Glutamatergic neuron (in vitro differentiated cells): ENCODE results near the gene OBP2B. TPM values are rescaled to one million over a fixed set of nuclear protein-coding genes. Genes with fewer than 3 reads are reported as not detected.
"Not testable (repeated sequence)": the region's sequence is repeated elsewhere in the genome, so short reads cannot be mapped to it uniquely, and the experiment has no call there.

Experiments
- DNase-seq: peaks from one replicate; pipeline ENCODE4 v3.0.0; 2022
- H3K27ac Mint-ChIP-seq: one replicate; pipeline ENCODE4 v1.8.0; 2020; ENCODE audit warnings: mild to moderate bottlenecking, mixed read lengths, inconsistent platforms; ENCODE audit not compliant: unreplicated experiment
- H3K27me3 Mint-ChIP-seq: one replicate; pipeline ENCODE4 v1.8.0; 2020; ENCODE audit warnings: mild to moderate bottlenecking, moderate library complexity, mixed read lengths, inconsistent platforms; ENCODE audit not compliant: unreplicated experiment
- H3K36me3 Mint-ChIP-seq: one replicate; pipeline ENCODE4 v1.8.0; 2020; ENCODE audit warnings: mild to moderate bottlenecking, mixed read lengths, inconsistent platforms; ENCODE audit not compliant: unreplicated experiment
- H3K4me1 Mint-ChIP-seq: one replicate; pipeline ENCODE4 v1.8.0; 2020; ENCODE audit warnings: mild to moderate bottlenecking, low read depth, mixed read lengths, inconsistent platforms; ENCODE audit not compliant: unreplicated experiment
- H3K4me3 Mint-ChIP-seq: one replicate; pipeline ENCODE4 v1.8.0; 2020; ENCODE audit warnings: mild to moderate bottlenecking, mixed read lengths, inconsistent platforms; ENCODE audit not compliant: unreplicated experiment
- H3K9me3 Mint-ChIP-seq: one replicate; pipeline ENCODE4 v1.8.0; 2020; ENCODE audit warnings: mild to moderate bottlenecking, moderate library complexity, mixed read lengths, inconsistent platforms; ENCODE audit not compliant: unreplicated experiment
- CTCF ChIP-seq: fragments of 200-600 bp; sonication (generic); IDR thresholded peaks from one replicate; pipeline ENCODE4 v1.5.0; 2021; ENCODE audit not compliant: partially characterized antibody, unreplicated experiment
- total RNA-seq: library from RNA; stranded (reverse); fragmentation: NEBNext Ultra II Directional; extraction: Animal tissue kit (Norgen Biotek cat#: 25700); gene quantifications from one replicate; pipeline ENCODE4 v1.2.1, GENCODE V29; 2021; ENCODE audit not compliant: unreplicated experiment

OBP2B gene
- total RNA-seq, 1 donor from 2014 or later = not detected

DNA sequence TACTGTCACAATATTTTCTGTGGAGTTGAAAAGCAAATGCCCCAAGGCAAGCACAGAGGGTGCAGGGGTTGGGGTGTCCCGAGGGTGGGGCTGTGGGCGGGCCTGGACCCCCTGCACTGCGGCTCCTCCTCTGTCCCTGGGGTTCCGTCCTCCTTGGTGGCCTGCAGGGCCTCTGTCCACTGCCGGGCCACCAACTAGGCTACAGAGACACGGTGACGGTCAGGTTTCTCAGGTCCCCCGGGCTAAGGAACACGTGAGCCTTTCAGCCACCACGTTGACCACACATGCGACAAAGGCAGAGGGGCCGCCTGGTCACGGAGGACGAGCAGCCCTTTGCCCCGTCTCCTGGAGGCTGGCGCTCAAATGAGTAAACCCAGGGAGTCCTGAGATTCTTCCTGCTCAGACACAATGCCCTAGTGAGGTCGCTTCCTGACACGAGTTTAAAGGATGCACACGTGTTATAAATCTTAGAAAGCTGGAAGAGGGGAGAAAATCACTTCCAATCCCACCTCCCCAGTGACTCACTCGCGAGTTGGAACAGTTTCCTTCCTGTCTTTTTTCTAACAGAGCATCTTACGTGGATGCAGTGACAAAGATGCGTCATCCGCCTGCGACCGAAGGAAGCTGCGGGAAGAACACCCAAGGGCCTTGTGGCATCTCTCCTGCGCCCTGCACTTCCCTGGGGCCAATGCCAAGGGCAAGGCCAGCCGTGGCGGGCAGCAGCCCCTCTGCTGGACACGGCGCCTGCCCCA is 24.8 kb upstream of the OBP2B start:
- no peak overlapping the region for H3K27ac Mint-ChIP-seq

GRCh38 chr9:133231934-133232568 is 23.0 kb upstream of the OBP2B start:
- H3K9me3 Mint-ChIP-seq = peaks cover 15% of the 10 kb centered on the region
- DNase-seq, H3K27ac Mint-ChIP-seq: not testable (repeated sequence)

More for the DNA sequence above, 24.8 kb upstream of the OBP2B start:
- no peak for DNase-seq
- no peaks in the 10 kb centered on the region for H3K36me3 Mint-ChIP-seq
- H3K4me1 Mint-ChIP-seq = peaks cover 7% of the 10 kb centered on the region
- H3K27me3 Mint-ChIP-seq = peaks cover 4% of the 10 kb centered on the region
- TF ChIP-seq CTCF = no peak
- peaks cover 16% of the 10 kb centered on the region for H3K9me3 Mint-ChIP-seq
- H3K4me3 Mint-ChIP-seq = no peak overlapping the region

GRCh38 chr9:133230514-133230913 is 21.5 kb upstream of the OBP2B start:
- H3K9me3 Mint-ChIP-seq = peaks cover 14% of the 10 kb centered on the region
- not testable (repeated sequence) for H3K27me3 Mint-ChIP-seq, DNase-seq, H3K27ac Mint-ChIP-seq, H3K4me1 Mint-ChIP-seq, H3K4me3 Mint-ChIP-seq, H3K36me3 Mint-ChIP-seq

More at GRCh38 chr9:133231934-133232568, 23.0 kb upstream of the OBP2B start:
- H3K4me1 Mint-ChIP-seq, H3K27me3 Mint-ChIP-seq, H3K36me3 Mint-ChIP-seq, H3K4me3 Mint-ChIP-seq: not testable (repeated sequence)

- Mint-ChIP-seq H3K27me3 (no peaks in the 10 kb centered on the region), H3K36me3 (no peaks in the 10 kb centered on the region), H3K4me1 (peaks cover 1% of the 10 kb centered on the region), H3K9me3 (peaks cover 14% of the 10 kb centered on the region), H3K27ac (no peak overlapping the region), H3K4me3 (no peak overlapping the region)
- no peak for DNase-seq
- no peak for TF ChIP-seq CTCF
These were observed 21.0 kb upstream of the OBP2B start for GRCh38 chr9:133230093-133230492.

DNA sequence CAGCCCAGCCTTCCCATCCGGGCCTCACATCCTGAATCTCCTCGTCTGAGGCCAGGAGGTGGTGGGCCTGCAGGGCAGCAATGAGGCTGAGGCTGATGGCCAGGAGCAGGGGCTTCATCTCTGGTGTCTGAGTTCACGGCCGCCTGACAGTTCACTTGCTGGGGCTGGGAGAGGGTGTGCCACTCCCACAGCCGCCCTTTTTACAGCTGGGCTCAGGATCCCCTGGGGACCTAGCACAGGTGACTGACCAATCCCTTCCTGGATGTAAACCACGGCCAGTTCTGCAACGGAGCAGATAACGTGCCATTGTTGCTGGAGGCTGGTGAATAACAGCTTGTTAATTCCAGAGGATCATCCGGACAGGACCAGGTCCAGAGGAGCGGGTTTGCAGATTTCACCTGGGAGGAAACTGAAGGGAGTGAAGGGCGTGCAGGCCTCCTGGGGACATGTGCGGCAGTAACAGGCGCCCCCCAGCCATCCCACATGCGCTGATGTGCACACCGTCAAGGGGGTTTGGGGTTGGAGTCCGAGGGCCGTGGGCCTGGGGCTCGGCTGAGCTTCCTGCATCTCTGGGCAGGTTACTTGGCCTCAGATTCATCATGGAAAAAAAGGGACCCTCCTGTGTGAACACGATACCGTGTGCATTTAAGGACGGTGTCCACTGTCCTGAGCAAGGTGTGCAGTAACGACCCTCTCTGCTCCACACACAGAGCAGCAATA is 19.6 kb upstream of the OBP2B start:
- H3K36me3 Mint-ChIP-seq, H3K4me1 Mint-ChIP-seq, H3K27me3 Mint-ChIP-seq, DNase-seq, H3K27ac Mint-ChIP-seq, H3K9me3 Mint-ChIP-seq, H3K4me3 Mint-ChIP-seq: not testable (repeated sequence)

DNA sequence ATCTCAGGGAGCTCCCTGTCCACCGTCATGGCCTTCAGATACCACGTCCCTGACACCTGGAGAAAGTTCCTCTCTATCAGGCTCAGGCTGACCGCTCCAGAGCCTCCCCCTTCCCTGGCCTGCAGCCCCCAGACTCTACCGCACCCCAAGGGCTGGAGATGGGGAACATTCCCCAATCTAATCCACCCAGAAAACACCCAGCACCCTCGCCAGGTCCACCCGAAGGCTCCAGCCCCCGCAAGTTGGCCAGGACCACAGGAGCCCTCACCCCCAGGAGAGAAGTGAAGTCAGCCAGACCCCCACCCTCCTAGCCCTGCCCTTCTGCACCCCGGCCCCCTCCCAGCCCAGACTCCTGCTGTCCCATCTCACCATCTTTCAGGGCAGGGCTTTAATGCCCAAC is 18.9 kb upstream of the OBP2B start:
- not testable (repeated sequence) for H3K4me3 Mint-ChIP-seq, H3K36me3 Mint-ChIP-seq, DNase-seq, H3K4me1 Mint-ChIP-seq, H3K9me3 Mint-ChIP-seq, H3K27me3 Mint-ChIP-seq, H3K27ac Mint-ChIP-seq
